Keratinocyte (primary cell): ENCODE results near the gene HLA-F. TPM values are rescaled to one million over a fixed set of nuclear protein-coding genes. Genes with fewer than 3 reads are reported as not detected.

Source experiments
- DNase-seq: peaks from one replicate; pipeline ENCODE4 v3.0.0-alpha.2; 2011; ENCODE audit warnings: low read depth, missing footprints, low spot score
- FAIRE-seq: peaks from 2 replicates; lab custom pipeline; 2011; peaks lifted over from hg19 to GRCh38; lab: Jason Lieb, UNC
- H2AFZ ChIP-seq: 2 replicates; pipeline ENCODE4 v1.6.0; 2012; ENCODE audit warnings: low read length, control low read depth, inconsistent platforms; ENCODE audit not compliant: control insufficient read depth
- H3K27ac ChIP-seq: 2 replicates; pipeline ENCODE4 v1.5.1; 2011; ENCODE audit warnings: low read length; ENCODE audit not compliant: control insufficient read depth, insufficient read depth
- H3K27me3 ChIP-seq: 3 replicates; pipeline ENCODE4 v1.6.0; 2011; ENCODE audit warnings: low read length; ENCODE audit not compliant: control insufficient read depth, insufficient read depth; ENCODE audit errors: extremely low read depth
- H3K36me3 ChIP-seq, 2 experiments: 2 replicates in 1 of 2; 3 replicates in 1 of 2; pipeline ENCODE4 v1.5.1; 2011; ENCODE audit warnings: low read length in 2 of 2, mild to moderate bottlenecking in 1 of 2; ENCODE audit not compliant: control insufficient read depth in 2 of 2, insufficient read depth in 2 of 2; ENCODE audit errors: extremely low read depth in 1 of 2
- H3K4me1 ChIP-seq: 3 replicates; pipeline ENCODE4 v1.5.1; 2011; ENCODE audit warnings: low read length; ENCODE audit not compliant: control insufficient read depth, insufficient read depth; ENCODE audit errors: extremely low read depth
- H3K4me2 ChIP-seq: 3 replicates; pipeline ENCODE4 v1.6.0; 2011; ENCODE audit warnings: low read depth, low read length; ENCODE audit not compliant: control insufficient read depth, insufficient read depth; ENCODE audit errors: extremely low read depth
- H3K4me3 ChIP-seq, 3 experiments: fragments of 200-600 bp in 1 of 3; sonication (generic) in 1 of 3; 2 replicates in 2 of 3; 3 replicates in 1 of 3; pipeline ENCODE4 v1.5.1; 2011 to 2016; ENCODE audit warnings: low read length in 3 of 3, mild to moderate bottlenecking in 3 of 3, control low read depth in 2 of 3, inconsistent platforms in 1 of 3, low read depth in 1 of 3, mixed read lengths in 1 of 3, mixed run types in 1 of 3, moderate library complexity in 1 of 3; ENCODE audit not compliant: control insufficient read depth in 2 of 3, insufficient read depth in 2 of 3; ENCODE audit errors: extremely low read depth in 1 of 3
- H3K79me2 ChIP-seq: 2 replicates; pipeline ENCODE4 v1.6.0; 2012; ENCODE audit warnings: low read length; ENCODE audit not compliant: control insufficient read depth, insufficient read depth
- H3K9ac ChIP-seq: 3 replicates; pipeline ENCODE4 v1.6.0; 2011; ENCODE audit warnings: low read length; ENCODE audit not compliant: control insufficient read depth, insufficient read depth; ENCODE audit errors: extremely low read depth
- H3K9me1 ChIP-seq: 3 replicates; pipeline ENCODE4 v1.6.0; 2011; ENCODE audit warnings: low read length; ENCODE audit not compliant: control insufficient read depth, insufficient read depth; ENCODE audit errors: extremely low read depth
- H3K9me3 ChIP-seq: 2 replicates; pipeline ENCODE4 v1.5.1; 2012; ENCODE audit warnings: low read depth, low read length; ENCODE audit not compliant: control insufficient read depth
- H4K20me1 ChIP-seq: 3 replicates; pipeline ENCODE4 v1.6.0; 2011; ENCODE audit warnings: low read length; ENCODE audit not compliant: control insufficient read depth, insufficient read depth; ENCODE audit errors: extremely low read depth
- EZH2 ChIP-seq: IDR thresholded peaks from one replicate; pipeline ENCODE4 v1.6.1; 2012; ENCODE audit warnings: inconsistent platforms, mild to moderate bottlenecking, low read length, moderate library complexity
- dilution Hi-C: fragments of 300-500 bp; cut with MboI; formaldehyde crosslinking; loops from one replicate; pipeline ENCODE4 v1.7.0; 2020; ENCODE audit warnings: low sequenced_read_pairs; ENCODE audit not compliant: extremely low pct_ligation_motif_present
- polyA plus RNA-seq, 5 experiments: library from polyadenylated mRNA; depleted of rRNA in 3 of 5; stranded (reverse) in 3 of 5; stranded (forward) in 1 of 5; unstranded in 1 of 5; fragments of >200 nt; gene quantifications; 1 replicate in 1 of 5; 2 replicates in 3 of 5; 3 replicates in 1 of 5; pipeline versions ENCODE4 v1.2.1 to v1.2.3, GENCODE V29; 2011 to 2012; ENCODE audit warnings: missing spikeins in 2 of 5, low read depth in 1 of 5, low replicate concordance in 1 of 5
- TF ChIP-seq, protein P1 (sequence below), 3 experiments: IDR thresholded peaks in 1 of 3; conservative IDR thresholded peaks in 1 of 3; optimal IDR thresholded peaks in 1 of 3; 2 replicates in 2 of 3; 3 replicates in 1 of 3; pipeline versions ENCODE3 to v1.5.1; 2011; ENCODE audit warnings: low read length in 3 of 3, mild to moderate bottlenecking in 3 of 3, moderate library complexity in 2 of 3, control low read depth in 1 of 3, inconsistent platforms in 1 of 3; ENCODE audit not compliant: insufficient read depth in 2 of 3; ENCODE audit errors: extremely low read depth in 1 of 3

Gene HLA-F
- polyA plus RNA-seq, 1 donor (not counting 4 experiments of a cell fraction or from before 2014, with no cell fraction given), result 36.2 TPM

- no peak for FAIRE-seq
- Histone ChIP-seq H3K4me1 (peaks cover 9% of the 10 kb centered on the region), H4K20me1 (no peaks in the 10 kb centered on the region), H3K79me2 (peaks cover 9% of the 10 kb centered on the region), H3K9me1 (no peaks in the 10 kb centered on the region), H3K9ac (no peak overlapping the region), H2AFZ (no peak overlapping the region), H3K4me2 (no peak overlapping the region), H3K36me3 (peaks cover 6 to 36% of the 10 kb centered on the region in 2 experiments), H3K27ac (no peak overlapping the region), H3K4me3 (no peak overlapping the region), H3K9me3 (no peaks in the 10 kb centered on the region), H3K27me3 (no peaks in the 10 kb centered on the region)
- dilution Hi-C loops, result no loop called here
- no peak for DNase-seq
- TF ChIP-seq, protein P1, sequence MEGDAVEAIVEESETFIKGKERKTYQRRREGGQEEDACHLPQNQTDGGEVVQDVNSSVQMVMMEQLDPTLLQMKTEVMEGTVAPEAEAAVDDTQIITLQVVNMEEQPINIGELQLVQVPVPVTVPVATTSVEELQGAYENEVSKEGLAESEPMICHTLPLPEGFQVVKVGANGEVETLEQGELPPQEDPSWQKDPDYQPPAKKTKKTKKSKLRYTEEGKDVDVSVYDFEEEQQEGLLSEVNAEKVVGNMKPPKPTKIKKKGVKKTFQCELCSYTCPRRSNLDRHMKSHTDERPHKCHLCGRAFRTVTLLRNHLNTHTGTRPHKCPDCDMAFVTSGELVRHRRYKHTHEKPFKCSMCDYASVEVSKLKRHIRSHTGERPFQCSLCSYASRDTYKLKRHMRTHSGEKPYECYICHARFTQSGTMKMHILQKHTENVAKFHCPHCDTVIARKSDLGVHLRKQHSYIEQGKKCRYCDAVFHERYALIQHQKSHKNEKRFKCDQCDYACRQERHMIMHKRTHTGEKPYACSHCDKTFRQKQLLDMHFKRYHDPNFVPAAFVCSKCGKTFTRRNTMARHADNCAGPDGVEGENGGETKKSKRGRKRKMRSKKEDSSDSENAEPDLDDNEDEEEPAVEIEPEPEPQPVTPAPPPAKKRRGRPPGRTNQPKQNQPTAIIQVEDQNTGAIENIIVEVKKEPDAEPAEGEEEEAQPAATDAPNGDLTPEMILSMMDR (optimal IDR thresholded peaks at IDR 0.05 in 1 of 3, IDR thresholded peaks at IDR 0.05 in 1 of 3, conservative IDR thresholded peaks at IDR 0.05 in 1 of 3; ENCODE audit: extremely low read depth in 1 of 3, insufficient read depth in 2 of 3, low read length in 3 of 3), result no peak
- TF ChIP-seq EZH2, result no peak
Observed at GRCh38 chr6:29743025-29743424, 19.8 kb downstream of the HLA-F start.

DNA sequence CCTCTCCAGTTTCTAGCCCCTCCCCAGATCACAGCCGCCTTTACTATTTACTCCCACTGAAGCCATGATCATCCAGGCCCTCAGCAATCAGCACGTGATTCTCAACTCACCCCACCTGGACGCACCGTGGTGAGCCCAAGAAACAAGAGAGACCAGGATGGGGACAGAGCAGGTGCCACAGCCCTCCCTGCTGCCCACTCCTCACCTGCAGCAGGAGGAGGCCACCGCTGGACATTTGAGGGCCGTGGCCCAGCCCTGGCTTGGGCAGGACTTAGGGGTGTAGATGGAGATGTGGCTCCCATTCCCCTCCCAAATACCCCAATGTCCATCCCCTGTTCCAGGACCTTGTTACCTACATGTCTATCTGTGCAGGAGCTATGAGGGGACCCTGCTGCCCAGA is 20.3 kb downstream of the HLA-F start:
- Histone ChIP-seq H3K9me3 (no peaks in the 10 kb centered on the region), H3K9me1 (no peaks in the 10 kb centered on the region), H4K20me1 (no peaks in the 10 kb centered on the region), H3K27me3 (no peaks in the 10 kb centered on the region), H3K4me2 (no peak overlapping the region), H3K79me2 (peaks cover 13% of the 10 kb centered on the region), H3K4me3 (no peak overlapping the region), H3K4me1 (peaks cover 9% of the 10 kb centered on the region), H2AFZ (no peak overlapping the region), H3K27ac (no peak overlapping the region), H3K36me3 (peaks cover 6 to 36% of the 10 kb centered on the region in 2 experiments), H3K9ac (no peak overlapping the region)
- FAIRE-seq (no peak), DNase-seq (no peak)
- TF ChIP-seq EZH2, result no peak
- TF ChIP-seq, protein P1 (optimal IDR thresholded peaks at IDR 0.05 in 1 of 3, IDR thresholded peaks at IDR 0.05 in 1 of 3, conservative IDR thresholded peaks at IDR 0.05 in 1 of 3; ENCODE audit: extremely low read depth in 1 of 3, insufficient read depth in 2 of 3, low read length in 3 of 3), result no peak
- dilution Hi-C loops, result no loop called here
